Measurements from ENCODE around the gene UGT1A1. TPM values are rescaled to one million over a fixed set of nuclear protein-coding genes. Genes with fewer than 3 reads are reported as not detected.
A peak's percentile ranks its signal among the peaks of the same experiment; 100 is the strongest.

UGT1A1 gene
- total and polyA plus RNA-seq, 9 of the 15 experiments (the other 6 are each of a cell fraction or from before 2014, with no cell fraction given): not detected

GRCh38 chr2:233810385-233810784 lies 50.3 kb downstream of the UGT1A1 start:
- H3K27ac ChIP-seq (ENCODE audit: extremely low read depth, low read depth, low read length): no peak overlapping the region
- no peak overlapping the region for H3K9ac ChIP-seq (ENCODE audit: insufficient read depth in 1 of 2, low read depth in 2 of 2, low read length in 2 of 2)
- H2AFZ ChIP-seq (ENCODE audit: low read depth, low read length): no peak overlapping the region
- ATAC-seq: no peak
- TF ChIP-seq L3MBTL2 (IDR thresholded peaks at IDR 0.05) (peak; percentile 30; the same call in 1 of the 2 replicates), E2F6 (IDR thresholded peaks at IDR 0.05; ENCODE audit: borderline replicate concordance in 1 of 2, extremely low read depth in 1 of 2, insufficient read depth in 1 of 2, insufficient read length in 1 of 2, low read depth in 1 of 2, low read length in 1 of 2, poor library complexity in 1 of 2, severe bottlenecking in 1 of 2) (peak in 1 of 2 experiments; percentile 29), NCOA4 (IDR thresholded peaks at IDR 0.05; ENCODE audit: partially characterized antibody) (no peak), ZBTB43 (CRISPR knock-in tag; IDR thresholded peaks at IDR 0.05) (no peak), XRCC3 (IDR thresholded peaks at IDR 0.05) (no peak), CEBPG (CRISPR knock-in tag; IDR thresholded peaks at IDR 0.05) (no peak), CEBPG (tag; conservative IDR thresholded peaks at IDR 0.05 in 1 of 2, IDR thresholded peaks at IDR 0.05 in 1 of 2) (no peak), TAL1 (IDR thresholded peaks at IDR 0.05) (no peak), ZNF76 (CRISPR knock-in tag; IDR thresholded peaks at IDR 0.05; ENCODE audit: borderline replicate concordance) (no peak)
- BruUV-seq (replicated peaks): no TSS peak
- intact Hi-C loops (cut with micrococcal nuclease): no loop called here
- ChIA-PET POLR2A (interaction anchor here (0.6 kb wide), 1 partner anchor 41 kb away, joined by 4 read pairs; no protein-coding TSS in a partner anchor), CTCF (ENCODE audit: low intra/inter-chr PET ratio) (no interaction called here)
- no peaks in the 10 kb centered on the region for H3K9me3 ChIP-seq (replicated peaks; ENCODE audit: control insufficient read depth, insufficient read depth, low read depth, low read length)
- H3K9me1 ChIP-seq (ENCODE audit: control insufficient read depth, insufficient read depth, low read length): no peaks in the 10 kb centered on the region
- no peak overlapping the region for H3K4me3 ChIP-seq
- 3% methylated on average over 5 of the region's 6 CpGs for WGBS (ENCODE audit: insufficient coverage, low coverage, missing lambda C conversion rate)
- peaks cover 2 to 26% of the 10 kb centered on the region in 2 experiments; a peak in 2 of 5 replicates for H3K27me3 ChIP-seq (ENCODE audit: control insufficient read depth in 2 of 2, insufficient read depth in 2 of 2, low read length in 2 of 2)
- in situ Hi-C loops (cut with MboI): no loop called here
- no peak overlapping the region for H3K4me2 ChIP-seq (ENCODE audit: insufficient read depth, low read length)
- FAIRE-seq: no peak
- DNase-seq (ENCODE audit: extremely low read depth in 1 of 4, low spot score in 3 of 4): no peak
- no peaks in the 10 kb centered on the region for H4K20me1 ChIP-seq (replicated peaks; ENCODE audit: control insufficient read depth, insufficient read depth, low read length)
- H3K36me3 ChIP-seq (ENCODE audit: control insufficient read depth, insufficient read depth, low read length): no peaks in the 10 kb centered on the region
- H3K4me1 ChIP-seq (replicated peaks in 1 of 2; ENCODE audit: control insufficient read depth in 2 of 2, insufficient read depth in 2 of 2, low read length in 2 of 2): no peaks in the 10 kb centered on the region
- H3K79me2 ChIP-seq (ENCODE audit: control insufficient read depth, insufficient read depth, low read length): no peaks in the 10 kb centered on the region
